GM18520 (cell line): ENCODE measurements around the gene CASP8AP2.
A peak's percentile ranks its signal among the peaks of the same experiment; 100 is the strongest.
"Not testable (repeated sequence)": the region's sequence is repeated elsewhere in the genome, so short reads cannot be mapped to it uniquely, and the experiment has no call there.

Experiments used
- ATAC-seq: cut with Tn5 transposase; IDR thresholded peaks from one replicate; pipeline ENCODE4 v1.9.1; 2021; ENCODE audit not compliant: unreplicated experiment

The CASP8AP2 gene

DNA sequence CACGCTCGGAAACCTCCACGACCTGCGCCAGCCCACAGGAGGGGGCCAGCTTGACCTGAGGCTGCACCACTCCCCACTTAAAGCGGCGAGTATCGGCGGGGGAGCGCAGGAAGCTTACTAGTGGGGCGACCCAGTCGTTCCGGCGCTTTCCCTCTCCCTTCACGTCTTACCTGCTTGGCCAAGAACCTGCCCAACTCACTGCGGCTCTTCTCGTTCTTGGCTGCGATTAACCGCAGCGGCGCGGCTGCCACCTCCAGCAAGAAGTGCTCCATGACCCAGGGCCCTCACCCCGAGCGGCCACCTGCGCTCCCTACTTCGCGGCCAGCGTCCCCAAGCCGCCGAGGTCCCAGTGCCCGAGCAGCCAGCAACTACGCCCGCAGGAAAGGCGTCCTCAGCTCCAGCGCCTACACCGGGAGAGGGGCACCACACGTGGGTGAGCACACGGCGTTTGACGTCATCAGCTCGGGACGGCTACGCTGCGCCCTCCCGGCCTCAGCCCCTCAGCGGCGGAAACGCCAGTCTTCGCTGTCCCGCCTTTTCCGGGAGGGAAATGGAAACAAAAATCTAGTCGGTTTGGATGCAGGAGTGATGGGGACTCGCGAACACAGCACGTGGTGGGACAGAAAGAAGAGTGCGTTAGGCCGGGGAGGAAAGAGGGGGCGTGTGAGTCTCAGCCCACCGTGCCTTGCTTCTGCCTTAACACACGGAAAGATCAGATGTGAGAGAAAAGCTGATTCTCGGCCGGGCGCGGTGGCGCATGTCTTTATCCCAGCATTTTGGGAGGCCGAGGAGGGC lies 10.1 kb upstream of the CASP8AP2 start, which contains the start of gene MDN1:
Gene MDN1 (minus strand): TSS at position 459 of the 795 bp plus-strand sequence. CDS start 187 bp downstream, at position 272.
- peak; percentile 96 for ATAC-seq

DNA sequence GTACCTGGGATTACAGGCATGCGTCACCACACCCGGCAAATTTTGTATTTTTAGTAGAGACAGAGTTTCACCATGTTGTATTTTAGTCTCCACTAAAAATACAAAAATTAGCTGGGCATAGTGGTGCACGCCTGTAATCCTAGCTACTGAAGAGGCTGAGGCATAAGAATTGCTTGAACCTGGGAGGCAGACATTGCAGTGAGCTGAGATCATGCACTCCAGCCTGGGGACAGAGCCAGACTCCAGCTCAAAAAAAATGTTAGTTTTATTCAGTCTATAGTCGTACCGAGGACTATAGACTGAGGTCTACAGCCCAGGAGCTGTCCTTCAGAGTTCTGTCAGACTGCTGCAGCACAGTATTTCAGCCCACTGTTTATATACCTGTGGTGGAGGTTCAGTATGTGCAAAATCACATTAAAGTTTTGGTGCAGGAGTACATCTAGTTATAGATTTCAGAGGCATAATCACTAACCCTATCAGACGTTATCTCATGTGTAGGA lies 3.6 kb upstream of the CASP8AP2 start:
- ATAC-seq = no peak

DNA sequence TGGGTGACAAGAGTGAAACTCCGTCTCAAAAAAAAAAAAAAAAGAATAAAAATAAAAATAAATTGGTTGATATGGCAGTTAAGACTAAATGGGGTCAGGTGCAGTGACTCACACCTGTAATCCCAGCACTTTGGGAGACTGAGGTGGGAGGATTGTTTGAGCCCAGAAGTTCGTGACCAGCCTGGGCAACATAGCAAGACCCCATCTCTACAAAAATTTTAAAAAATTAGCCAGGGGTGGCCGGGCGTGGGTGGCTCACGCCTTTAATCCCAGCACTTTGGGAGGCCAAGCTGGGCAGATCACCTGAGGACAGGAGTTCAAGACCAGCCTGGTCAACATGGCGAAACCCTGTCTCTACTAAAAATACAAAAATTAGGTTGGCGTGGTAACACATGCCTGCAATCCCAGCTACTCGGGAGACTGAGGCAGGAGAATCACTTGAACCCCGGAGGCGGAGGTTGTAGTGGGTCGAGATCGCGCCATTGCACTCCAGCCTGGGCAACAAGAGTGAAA lies 1.1 kb upstream of the CASP8AP2 start:
- ATAC-seq = not testable (repeated sequence)

DNA sequence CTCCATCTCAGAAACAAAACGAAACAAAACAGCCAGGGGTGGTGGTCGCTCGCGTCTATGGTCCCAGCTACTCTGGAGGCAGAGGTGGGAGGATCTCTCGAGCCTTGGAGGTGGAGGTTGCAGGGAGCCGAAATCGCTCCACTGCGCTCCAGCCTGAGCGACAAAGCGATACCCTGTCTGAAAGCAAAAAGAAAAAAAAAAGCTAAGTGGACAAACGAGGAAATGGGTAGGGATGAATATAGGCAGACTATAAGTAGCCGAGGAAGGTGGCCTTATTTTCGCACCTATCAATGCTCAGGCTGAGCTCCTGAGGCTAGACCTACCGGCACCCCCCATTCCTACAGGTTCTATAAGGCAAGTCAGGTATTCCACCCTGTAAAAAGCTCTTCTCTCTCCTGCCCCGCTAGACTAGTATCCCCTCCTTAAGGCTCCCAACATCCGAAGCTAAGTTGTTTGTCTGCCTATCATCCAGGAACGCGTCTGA lies 650 bp upstream of the CASP8AP2 start:
- ATAC-seq = peak; percentile 20

DNA sequence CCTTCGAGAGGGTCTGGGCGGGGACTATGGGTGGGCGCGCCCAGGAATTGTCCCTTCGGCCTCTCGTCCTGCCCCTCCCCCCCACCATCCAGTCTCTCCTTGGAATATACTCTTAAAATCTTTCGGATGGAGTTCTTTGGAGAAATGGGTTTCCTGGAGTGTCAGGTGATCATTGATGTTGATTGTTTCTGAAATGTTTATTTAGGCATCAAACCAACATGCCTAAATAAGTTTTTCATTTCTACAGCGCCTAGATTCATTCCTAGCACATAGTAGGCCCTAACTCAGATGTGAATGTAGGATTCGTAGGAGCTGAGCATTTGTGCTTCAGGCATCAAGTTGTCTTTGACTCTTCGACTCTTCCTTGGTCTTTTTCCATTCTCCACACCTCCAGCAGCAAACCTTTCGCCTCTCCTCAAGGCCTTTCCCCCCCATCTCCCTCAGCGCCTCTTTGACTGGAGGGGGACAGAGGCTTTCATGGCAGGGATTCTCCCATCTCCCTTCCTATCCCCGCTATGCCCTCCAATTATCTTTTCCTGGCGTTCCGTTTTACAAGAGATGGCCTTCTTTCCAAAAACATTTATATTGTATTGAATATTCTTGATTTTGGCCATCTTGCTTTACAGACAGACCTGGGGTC lies 610 bp downstream of the CASP8AP2 start:
- ATAC-seq = no peak

DNA sequence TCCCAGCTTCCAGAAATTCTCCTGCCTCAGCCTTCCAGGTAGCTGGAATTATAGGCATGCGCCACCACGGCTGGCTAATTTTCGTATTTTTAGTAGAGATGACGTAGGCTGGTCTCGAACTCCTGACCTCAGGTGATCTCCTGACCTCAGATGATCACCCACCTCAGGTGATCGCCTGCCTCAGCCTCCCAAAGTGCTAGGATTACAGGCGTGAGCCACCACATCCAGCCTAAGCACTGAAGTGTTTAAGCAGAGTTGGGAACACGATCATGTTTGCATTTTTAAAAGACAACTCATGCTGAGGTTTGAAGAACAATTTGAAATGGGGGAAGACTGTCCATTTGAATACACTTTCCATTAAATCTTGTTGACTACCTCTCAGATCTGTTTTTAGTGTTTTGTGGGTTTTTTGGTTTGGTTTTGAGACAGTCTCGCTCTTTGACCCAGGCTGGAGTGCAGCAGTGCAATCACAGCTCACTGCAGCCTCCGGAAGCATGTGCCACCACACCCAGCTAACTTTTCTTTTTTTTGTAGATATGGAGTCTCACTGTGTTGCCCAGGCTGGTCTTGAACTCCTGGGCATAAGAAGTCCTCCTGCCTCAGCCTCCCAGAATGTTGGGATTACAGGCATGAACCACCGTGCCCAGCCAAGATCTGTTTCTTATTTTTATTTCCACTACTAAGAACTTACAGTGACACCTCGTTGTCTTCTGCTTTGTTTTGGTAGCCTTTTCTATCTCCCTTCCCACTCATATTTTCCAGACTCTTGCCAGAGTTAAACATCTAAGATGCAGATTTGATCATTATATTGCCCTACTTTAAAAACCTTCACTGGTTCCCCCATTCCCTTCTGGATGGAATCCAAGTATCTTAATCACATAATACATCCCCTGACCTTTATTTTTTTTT lies 5.5 kb downstream of the CASP8AP2 start:
- peak; percentile 98 for ATAC-seq

DNA sequence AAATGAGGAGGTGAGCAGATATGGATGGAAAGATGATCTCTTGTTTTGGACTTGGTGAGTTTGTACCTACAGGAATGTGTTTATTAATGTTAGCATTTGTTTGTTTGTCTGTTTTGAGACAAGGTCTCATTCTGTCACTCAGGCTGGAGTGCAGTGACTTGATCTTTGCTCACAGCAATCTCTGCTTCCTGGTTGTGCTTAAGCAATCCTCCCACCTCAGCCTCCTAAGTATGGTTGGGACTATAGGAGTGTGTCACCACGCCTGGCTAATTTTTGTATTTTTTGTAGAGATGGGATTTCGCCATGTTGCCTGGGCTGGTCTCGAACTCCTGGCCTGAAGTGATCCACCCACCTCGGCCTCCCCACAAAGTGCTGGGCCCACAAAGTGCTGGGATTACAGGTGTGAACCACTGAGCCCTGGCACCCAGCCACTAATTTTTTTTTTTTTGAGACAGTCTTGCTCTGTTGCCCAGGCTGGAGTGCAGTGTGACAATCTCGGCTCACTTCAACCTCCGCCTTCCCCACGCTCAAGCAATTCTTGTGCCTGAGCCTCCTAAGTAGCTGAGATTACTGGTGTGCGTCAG lies 7.1 kb downstream of the CASP8AP2 start:
- no peak for ATAC-seq

DNA sequence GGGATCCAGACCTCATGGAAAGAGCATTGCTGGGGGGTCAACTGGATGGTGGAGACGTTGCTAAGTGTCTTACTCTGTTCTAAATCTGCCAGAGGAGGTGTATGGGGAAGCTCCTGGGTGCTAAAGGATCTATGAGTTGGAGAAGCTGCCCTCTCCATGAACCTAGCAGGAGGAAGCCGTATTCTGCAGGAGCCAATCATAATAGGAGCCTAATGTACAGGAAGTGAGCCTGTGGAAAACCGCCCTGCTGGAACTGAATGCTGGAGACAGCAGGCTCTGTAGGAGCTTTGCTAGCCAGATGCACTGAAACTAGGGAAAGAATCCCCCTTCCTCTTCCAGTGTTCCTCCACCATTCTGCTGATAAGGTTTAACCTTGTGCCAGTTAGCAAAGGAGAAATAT lies 10.9 kb downstream of the CASP8AP2 start:
- ATAC-seq = no peak

DNA sequence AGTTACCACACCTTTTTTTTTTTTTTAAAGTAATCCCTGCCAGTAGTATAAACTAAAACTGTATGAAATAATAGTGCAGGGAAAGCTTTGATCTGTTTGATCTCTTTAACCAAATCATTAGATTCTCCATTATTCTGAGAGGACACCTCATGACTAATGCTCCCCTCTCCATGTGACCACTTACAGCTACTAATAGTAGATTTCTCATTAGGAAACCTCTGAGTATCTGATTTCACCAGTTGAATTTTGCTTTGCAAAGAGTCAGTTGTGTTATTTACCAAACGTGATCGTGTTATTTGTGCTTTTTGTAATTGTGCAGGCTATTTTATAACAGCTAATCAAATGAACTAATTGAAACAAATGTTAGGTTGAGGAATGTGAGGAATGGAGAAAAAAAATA lies 12.5 kb downstream of the CASP8AP2 start:
- no peak for ATAC-seq

DNA sequence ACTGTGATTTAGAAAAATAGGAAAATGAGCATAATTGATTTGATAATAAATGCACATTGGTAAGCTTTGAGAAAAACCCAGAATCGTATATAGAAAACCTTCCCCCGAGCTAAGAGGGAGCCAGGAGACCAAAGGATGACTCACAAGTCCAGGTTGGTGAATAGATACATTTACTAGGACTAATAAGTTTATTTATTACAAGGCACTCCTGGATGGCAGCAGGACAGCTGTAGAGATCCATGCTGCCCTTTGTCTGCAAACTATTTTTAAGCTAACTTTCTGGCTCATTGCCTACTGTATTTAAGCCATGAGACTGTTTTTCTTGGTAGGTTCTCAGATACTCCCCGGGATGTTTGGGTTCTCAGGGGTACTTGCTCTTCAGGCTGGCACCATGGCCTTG lies 13.4 kb downstream of the CASP8AP2 start:
- ATAC-seq = no peak

DNA sequence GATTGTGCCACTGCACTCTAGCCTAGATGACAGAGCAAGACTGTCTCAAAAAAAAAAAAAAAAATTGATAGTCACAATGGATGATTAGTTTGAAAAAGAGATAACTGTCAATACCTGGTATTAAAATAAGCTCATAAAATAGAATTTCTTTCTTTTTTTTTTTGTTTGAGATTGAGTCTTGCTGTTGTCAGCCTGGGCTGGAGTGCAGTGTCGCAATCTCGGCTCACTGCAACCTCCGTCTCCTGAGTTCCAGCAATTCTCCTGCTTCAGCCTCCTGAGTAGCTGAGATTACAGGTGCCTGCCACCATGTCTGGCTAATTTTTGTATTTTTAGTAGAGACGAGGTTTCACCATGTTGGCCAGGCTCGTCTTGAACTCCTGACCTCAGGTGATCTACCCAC lies 17.8 kb downstream of the CASP8AP2 start:
- not testable (repeated sequence) for ATAC-seq

DNA sequence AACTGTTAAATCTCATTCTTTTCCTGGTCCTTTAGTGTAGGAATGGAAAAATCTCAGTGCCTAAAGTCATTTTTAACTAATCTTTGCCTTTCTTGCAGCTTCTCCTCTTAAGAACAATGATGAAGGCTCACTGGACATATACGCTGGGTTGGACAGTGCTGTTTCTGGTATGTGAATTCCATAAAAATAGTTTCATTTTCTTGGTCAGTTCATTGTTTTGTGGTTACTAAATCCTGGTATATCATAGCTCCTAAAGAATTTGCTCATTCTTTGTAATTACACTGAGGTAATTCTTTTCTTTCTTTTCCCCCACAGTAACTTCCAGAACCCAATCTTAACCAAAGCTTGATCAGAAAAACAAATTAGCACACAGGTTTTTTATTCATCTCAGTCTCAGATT lies 23.4 kb downstream of the CASP8AP2 start:
- ATAC-seq = no peak

DNA sequence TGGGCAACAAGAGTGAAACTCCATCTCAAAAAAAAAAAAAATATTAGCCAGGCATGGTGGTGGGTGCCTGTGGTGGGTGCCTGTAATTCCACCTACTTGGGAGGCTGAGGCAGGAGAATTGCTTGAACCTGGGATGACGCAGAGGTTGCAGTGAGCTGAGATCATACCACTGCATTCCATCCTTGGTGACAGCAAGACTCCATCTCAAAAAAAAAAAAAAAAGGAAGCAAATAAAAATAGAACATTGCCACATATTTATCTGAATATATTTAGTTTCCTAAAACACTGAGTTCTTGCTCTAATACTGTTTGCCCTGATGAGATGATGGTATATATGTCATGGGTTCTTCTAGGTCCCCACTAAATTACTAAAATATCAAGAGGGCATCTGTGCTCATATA lies 28.4 kb downstream of the CASP8AP2 start:
- no peak for ATAC-seq

DNA sequence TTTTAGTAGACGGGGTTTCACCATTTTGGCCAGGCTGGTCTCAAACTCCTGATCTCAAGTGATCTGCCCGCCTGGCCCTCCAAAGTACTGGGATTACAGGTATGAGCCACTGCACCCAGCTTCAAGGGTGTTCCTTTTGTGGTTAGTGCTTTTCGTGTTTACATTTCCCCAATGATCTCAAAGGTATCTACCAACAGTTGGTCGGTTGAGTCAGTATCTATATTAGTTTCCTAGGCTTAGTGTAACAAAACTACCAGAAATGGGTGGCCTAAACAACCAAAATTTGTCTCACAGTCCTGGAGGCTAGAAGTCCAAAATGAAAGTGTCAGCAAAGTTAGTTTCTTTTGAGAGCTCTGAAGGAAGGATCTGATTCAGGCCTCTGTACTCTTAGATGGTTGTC lies 30.1 kb downstream of the CASP8AP2 start:
- no peak for ATAC-seq

DNA sequence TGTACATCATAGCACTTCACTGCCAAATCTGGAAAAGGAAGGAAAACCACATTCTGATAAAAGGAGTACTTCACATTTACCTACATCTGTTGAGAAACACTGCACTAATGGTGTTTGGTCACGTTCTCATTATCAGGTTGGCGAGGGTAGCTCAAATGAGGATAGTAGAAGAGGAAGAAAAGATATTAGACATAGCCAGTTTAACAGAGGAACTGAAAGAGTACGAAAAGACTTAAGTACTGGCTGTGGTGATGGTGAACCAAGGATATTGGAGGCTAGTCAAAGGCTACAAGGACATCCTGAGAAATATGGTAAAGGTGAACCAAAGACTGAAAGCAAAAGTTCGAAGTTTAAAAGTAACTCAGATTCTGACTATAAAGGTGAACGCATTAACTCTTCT lies 32.6 kb downstream of the CASP8AP2 start:
- ATAC-seq = peak; percentile 65

DNA sequence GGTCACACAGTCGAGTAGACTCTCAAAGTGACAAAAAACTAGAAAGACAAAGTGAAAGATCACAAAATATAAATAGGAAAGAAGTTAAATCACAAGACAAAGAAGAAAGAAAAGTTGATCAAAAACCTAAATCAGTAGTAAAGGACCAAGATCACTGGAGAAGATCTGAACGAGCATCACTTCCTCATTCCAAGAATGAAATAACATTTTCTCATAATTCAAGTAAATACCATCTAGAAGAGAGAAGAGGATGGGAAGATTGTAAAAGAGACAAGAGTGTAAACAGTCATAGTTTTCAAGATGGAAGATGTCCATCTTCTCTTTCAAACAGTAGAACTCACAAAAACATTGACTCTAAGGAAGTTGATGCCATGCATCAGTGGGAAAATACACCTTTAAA lies 33.0 kb downstream of the CASP8AP2 start:
- no peak for ATAC-seq

DNA sequence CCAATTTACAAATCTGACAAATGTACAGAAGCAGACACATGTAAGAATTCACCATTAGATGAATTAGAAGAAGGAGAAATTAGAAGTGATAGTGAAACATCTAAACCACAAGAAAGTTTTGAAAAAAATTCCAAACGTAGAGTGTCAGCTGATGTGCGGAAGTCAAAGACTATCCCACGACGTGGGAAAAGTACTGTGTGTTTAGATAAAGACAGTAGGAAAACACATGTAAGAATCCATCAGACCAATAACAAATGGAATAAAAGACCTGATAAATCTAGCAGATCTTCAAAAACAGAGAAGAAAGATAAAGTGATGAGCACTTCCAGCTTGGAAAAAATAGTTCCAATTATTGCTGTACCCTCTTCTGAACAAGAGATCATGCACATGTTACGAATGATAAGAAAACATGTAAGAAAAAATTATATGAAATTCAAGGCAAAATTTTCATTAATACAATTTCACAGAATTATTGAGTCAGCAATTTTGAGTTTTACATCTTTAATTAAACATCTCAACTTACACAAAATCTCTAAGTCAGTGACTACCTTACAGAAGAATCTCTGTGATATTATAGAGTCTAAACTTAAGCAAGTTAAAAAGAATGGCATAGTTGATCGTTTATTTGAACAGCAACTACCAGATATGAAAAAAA lies 36.5 kb downstream of the CASP8AP2 start:
- no peak for ATAC-seq

DNA sequence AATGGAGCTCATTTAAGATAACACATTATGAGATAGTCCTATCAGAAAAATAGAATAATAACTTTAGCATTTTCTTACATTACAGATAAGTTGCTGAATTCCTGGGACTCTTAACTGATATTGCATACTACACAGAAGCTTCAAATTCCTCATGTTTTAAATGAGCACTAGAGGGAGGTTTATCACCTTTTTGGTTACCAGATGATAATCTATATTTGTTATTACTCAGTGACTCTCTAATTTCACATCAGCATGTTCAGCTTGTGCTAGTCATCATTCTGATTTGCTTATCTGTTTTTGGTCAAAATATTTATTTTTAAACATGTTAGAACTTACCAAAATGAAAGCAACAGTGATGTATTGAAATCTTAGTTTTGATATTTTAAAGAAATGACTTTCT lies 44.0 kb downstream of the CASP8AP2 start:
- ATAC-seq = no peak

DNA sequence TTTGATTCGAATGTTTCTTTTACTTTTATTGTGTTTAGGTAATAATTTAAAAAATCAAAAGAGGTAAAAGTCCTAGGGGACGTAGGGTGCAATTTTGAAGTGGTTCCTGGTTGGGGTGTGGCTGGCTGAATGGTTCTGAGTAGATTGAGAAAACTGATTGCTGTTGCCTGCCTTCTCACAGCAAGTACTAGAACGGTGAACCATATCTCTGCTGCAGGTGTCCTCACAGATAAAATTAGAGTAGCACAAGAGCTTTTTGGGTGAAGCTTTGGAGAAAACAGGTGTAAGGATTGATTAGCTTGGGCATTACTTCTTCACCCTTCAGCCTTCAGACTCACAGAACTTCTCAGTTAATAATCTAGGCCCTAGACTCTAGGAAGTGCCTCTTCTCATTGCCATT lies 44.8 kb downstream of the CASP8AP2 start:
- no peak for ATAC-seq
